ENCODE data around the gene GIT2.
A peak's percentile ranks its signal among the peaks of the same experiment; 100 is the strongest.

The GIT2 gene

GRCh38 chr12:109995686-109996482 lies at the start of gene GIT2:
Gene GIT2 (minus strand): TSS chr12:109996368. CDS start chr12:109996224, 144 bp downstream.
- peak within 1 kb of the TSS; percentile 0 for H3K27ac ChIP-seq
- in situ Hi-C loops (cut with HindIII; ENCODE audit: low pct_ligation_motif_present, low sequenced_read_pairs): no loop called here
- peak within 1 kb of the TSS; percentile 93 for H3K4me3 ChIP-seq (ENCODE audit: low read depth, low read length)
- DNase-seq: peak; percentile 87
- no peaks in the 10 kb centered on the region for H3K36me3 ChIP-seq (replicated peaks)
- TF ChIP-seq CTCF (IDR thresholded peaks at IDR 0.05; ENCODE audit: low read depth, low read length, missing control alignments): no peak
- H3K27me3 ChIP-seq (replicated peaks): no peaks in the 10 kb centered on the region

GRCh38 chr12:110042264-110042663 lies 46.1 kb upstream of the GIT2 start:
- no peak for DNase-seq
- Histone ChIP-seq H3K27ac (no peak overlapping the region), H3K27me3 (replicated peaks) (no peaks in the 10 kb centered on the region), H3K4me3 (ENCODE audit: low read depth, low read length) (no peak overlapping the region), H3K36me3 (replicated peaks) (peaks cover 12% of the 10 kb centered on the region)
- in situ Hi-C loops (cut with HindIII; ENCODE audit: low pct_ligation_motif_present, low sequenced_read_pairs): no loop called here
- TF ChIP-seq CTCF (IDR thresholded peaks at IDR 0.05; ENCODE audit: low read depth, low read length, missing control alignments): no peak

GRCh38 chr12:110039085-110039807 lies 43.1 kb upstream of the GIT2 start:
- Histone ChIP-seq H3K36me3 (replicated peaks) (peaks cover 22% of the 10 kb centered on the region), H3K27ac (peak overlapping the region; percentile 89)
- DNase-seq: peak; percentile 90

GRCh38 chr12:110038741-110039084 lies 42.5 kb upstream of the GIT2 start:
- H3K27ac ChIP-seq: peak overlapping the region; percentile 89
- no peak for DNase-seq
- no peak for TF ChIP-seq CTCF (IDR thresholded peaks at IDR 0.05; ENCODE audit: low read depth, low read length, missing control alignments)
- peaks cover 27% of the 10 kb centered on the region for H3K36me3 ChIP-seq (replicated peaks)
- H3K4me3 ChIP-seq (ENCODE audit: low read depth, low read length): no peak overlapping the region
- no peaks in the 10 kb centered on the region for H3K27me3 ChIP-seq (replicated peaks)
- in situ Hi-C loops (cut with HindIII; ENCODE audit: low pct_ligation_motif_present, low sequenced_read_pairs): no loop called here

More at GRCh38 chr12:110039085-110039807, 43.1 kb upstream of the GIT2 start:
- in situ Hi-C loops (cut with HindIII; ENCODE audit: low pct_ligation_motif_present, low sequenced_read_pairs): no loop called here
- Histone ChIP-seq H3K27me3 (replicated peaks) (no peaks in the 10 kb centered on the region), H3K4me3 (ENCODE audit: low read depth, low read length) (no peak overlapping the region)
- TF ChIP-seq CTCF (IDR thresholded peaks at IDR 0.05; ENCODE audit: low read depth, low read length, missing control alignments): no peak

- in situ Hi-C loops (cut with HindIII; ENCODE audit: low pct_ligation_motif_present, low sequenced_read_pairs): no loop called here
- peaks cover 24% of the 10 kb centered on the region for H3K36me3 ChIP-seq (replicated peaks)
- no peaks in the 10 kb centered on the region for H3K27me3 ChIP-seq (replicated peaks)
- no peak overlapping the region for H3K4me3 ChIP-seq (ENCODE audit: low read depth, low read length)
- DNase-seq: no peak
- no peak overlapping the region for H3K27ac ChIP-seq
- no peak for TF ChIP-seq CTCF (IDR thresholded peaks at IDR 0.05; ENCODE audit: low read depth, low read length, missing control alignments)
Measured at GRCh38 chr12:110037315-110037714, 41.1 kb upstream of the GIT2 start.
